GM23248 (cell line): Measurements from ENCODE around the gene CACNA1E. TPM values are rescaled to one million over a fixed set of nuclear protein-coding genes. Genes with fewer than 3 reads are reported as not detected.

Experiments
- DNase-seq: peaks from one replicate; pipeline ENCODE4 v3.0.0-alpha.2; 2015
- H2AFZ ChIP-seq: fragments of 200-600 bp; sonication (generic); 2 replicates; pipeline ENCODE4 v1.6.1; 2016; ENCODE audit warnings: antibody characterized with exemption
- H3F3A ChIP-seq: fragments of 200-600 bp; sonication (generic); 2 replicates; pipeline ENCODE4 v1.6.1; 2016; ENCODE audit warnings: mild to moderate bottlenecking, antibody characterized with exemption, mixed run types; ENCODE audit not compliant: insufficient read depth
- H3K27ac ChIP-seq: fragments of 200-600 bp; sonication (generic); 2 replicates; pipeline ENCODE4 v1.5.1; 2016; ENCODE audit warnings: mild to moderate bottlenecking
- H3K27me3 ChIP-seq: fragments of 200-600 bp; sonication (generic); replicated peaks from 2 replicates; pipeline ENCODE4 v1.6.1; 2016; ENCODE audit warnings: mild to moderate bottlenecking; ENCODE audit not compliant: insufficient read depth
- H3K36me3 ChIP-seq: fragments of 200-600 bp; sonication (generic); 2 replicates; pipeline ENCODE4 v1.6.1; 2016; ENCODE audit warnings: low read depth, mild to moderate bottlenecking
- H3K4me1 ChIP-seq: fragments of 200-600 bp; sonication (generic); 2 replicates; pipeline ENCODE4 v1.6.1; 2016; ENCODE audit warnings: mild to moderate bottlenecking; ENCODE audit not compliant: insufficient read depth
- H3K4me2 ChIP-seq: fragments of 200-600 bp; sonication (generic); one replicate; pipeline ENCODE4 v1.6.1; 2016; ENCODE audit warnings: mild to moderate bottlenecking; ENCODE audit not compliant: unreplicated experiment
- H3K4me3 ChIP-seq: fragments of 200-600 bp; sonication (generic); 2 replicates; pipeline ENCODE4 v1.5.1; 2016; ENCODE audit warnings: mild to moderate bottlenecking
- H3K79me2 ChIP-seq: fragments of 200-600 bp; sonication (generic); 2 replicates; pipeline ENCODE4 v1.6.1; 2016; ENCODE audit warnings: mild to moderate bottlenecking; ENCODE audit not compliant: insufficient read depth
- H3K9ac ChIP-seq: fragments of 200-600 bp; sonication (generic); 2 replicates; pipeline ENCODE4 v1.6.1; 2016; ENCODE audit warnings: mild to moderate bottlenecking
- H3K9me2 ChIP-seq: fragments of 200-600 bp; sonication (generic); 2 replicates; pipeline ENCODE4 v1.6.1; 2016; ENCODE audit warnings: mixed run types, mild to moderate bottlenecking, moderate library complexity; ENCODE audit not compliant: insufficient read depth
- H3K9me3 ChIP-seq: fragments of 200-600 bp; sonication (generic); one replicate; pipeline ENCODE4 v1.6.1; 2017; ENCODE audit warnings: low read depth
- H4K20me1 ChIP-seq: fragments of 200-600 bp; sonication (generic); 2 replicates; pipeline ENCODE4 v1.6.0; 2016; ENCODE audit not compliant: insufficient read depth
- EZH2 ChIP-seq: fragments of 200-600 bp; sonication (generic); IDR thresholded peaks from 2 replicates; pipeline ENCODE4 v1.6.1; 2018; ENCODE audit warnings: antibody characterized with exemption, mild to moderate bottlenecking; ENCODE audit not compliant: insufficient read depth, poor library complexity, severe bottlenecking
- EZH2phosphoT487 ChIP-seq: fragments of 200-600 bp; sonication (generic); IDR thresholded peaks from 2 replicates; pipeline ENCODE4 v1.6.1; 2018; ENCODE audit warnings: antibody characterized with exemption, moderate library complexity, mild to moderate bottlenecking, low read depth; ENCODE audit not compliant: insufficient read depth
- WGBS, 2 experiments: methylation state at CpG; one replicate each; pipeline ENCODE4 v1.1.6; 2015 to 2017; ENCODE audit warnings: low lambda C conversion rate in 2 of 2, low coverage in 1 of 2; ENCODE audit errors: missing lambda C conversion rate in 2 of 2; 5-methylcytosine and 5-hydroxymethylcytosine counted together
- in situ Hi-C: fragments of 300-500 bp; cut with MboI; formaldehyde crosslinking; loops from 2 replicates; pipeline ENCODE4 v1.15.0; 2020
- polyA plus RNA-seq: library from polyadenylated mRNA; unstranded; fragments of >200 nt; fragmentation: Nextera tagmentation; extraction: Ambion mirVana; gene quantifications from 2 replicates; pipeline ENCODE4 v1.2.1, GENCODE V29; 2016
- total RNA-seq: library from RNA; depleted of rRNA; stranded (reverse); fragments of >200 nt; shearing (Covaris generic); gene quantifications from 2 replicates; pipeline ENCODE4 v1.2.3, GENCODE V29; 2014

Gene CACNA1E
- total and polyA plus RNA-seq, 2 experiments from 2014 or later = not detected

- Histone ChIP-seq H3K9ac (no peak overlapping the region), H3F3A (no peaks in the 10 kb centered on the region), H3K27ac (no peak overlapping the region), H3K9me2 (no peaks in the 10 kb centered on the region), H2AFZ (no peak overlapping the region), H3K4me2 (no peak overlapping the region), H3K79me2 (no peaks in the 10 kb centered on the region), H3K9me3 (no peaks in the 10 kb centered on the region), H3K4me1 (no peaks in the 10 kb centered on the region), H3K4me3 (no peak overlapping the region), H4K20me1 (no peaks in the 10 kb centered on the region), H3K27me3 (no peaks in the 10 kb centered on the region), H3K36me3 (no peaks in the 10 kb centered on the region)
- TF ChIP-seq EZH2phosphoT487 (no peak), EZH2 (no peak)
- WGBS, 2 experiments = 63 to 71% methylated on average over 23 to 31 of the region's 31 CpGs
- in situ Hi-C loops = no loop called here
- DNase-seq = no peak
Observed at GRCh38 chr1:181732218-181732990, 249.1 kb downstream of the CACNA1E start.

GRCh38 chr1:181733486-181733885, 250.2 kb downstream of the CACNA1E start:
- WGBS, 2 experiments = 54% methylated on average over 13 to 14 of the region's 14 CpGs
- in situ Hi-C loops = no loop called here

GRCh38 chr1:181737056-181737455, 253.7 kb downstream of the CACNA1E start:
- no peak for DNase-seq
- H4K20me1 ChIP-seq = no peaks in the 10 kb centered on the region
- H3K9me2 ChIP-seq = no peaks in the 10 kb centered on the region
- TF ChIP-seq EZH2 (no peak), EZH2phosphoT487 (no peak)
- H3K9me3 ChIP-seq = no peaks in the 10 kb centered on the region
- H3K36me3 ChIP-seq = no peaks in the 10 kb centered on the region
- 21 to 25% methylated on average over 5 of the region's 5 CpGs for WGBS, 2 experiments
- no peaks in the 10 kb centered on the region for H3K27me3 ChIP-seq
- H3K4me2 ChIP-seq = no peak overlapping the region
- H3K4me1 ChIP-seq = no peaks in the 10 kb centered on the region
- H3F3A ChIP-seq = no peaks in the 10 kb centered on the region
- no peak overlapping the region for H3K27ac ChIP-seq
- in situ Hi-C loops = no loop called here
- no peaks in the 10 kb centered on the region for H3K79me2 ChIP-seq
- H3K9ac ChIP-seq = no peak overlapping the region
- no peak overlapping the region for H3K4me3 ChIP-seq
- no peak overlapping the region for H2AFZ ChIP-seq

More at GRCh38 chr1:181733486-181733885, 250.2 kb downstream of the CACNA1E start:
- Histone ChIP-seq H3K27me3 (no peaks in the 10 kb centered on the region), H3F3A (no peaks in the 10 kb centered on the region), H2AFZ (no peak overlapping the region), H3K27ac (no peak overlapping the region), H4K20me1 (no peaks in the 10 kb centered on the region), H3K36me3 (no peaks in the 10 kb centered on the region), H3K79me2 (no peaks in the 10 kb centered on the region), H3K4me2 (no peak overlapping the region), H3K9ac (no peak overlapping the region), H3K9me2 (no peaks in the 10 kb centered on the region), H3K4me3 (no peak overlapping the region), H3K9me3 (no peaks in the 10 kb centered on the region), H3K4me1 (no peaks in the 10 kb centered on the region)
- no peak for DNase-seq
- TF ChIP-seq EZH2 (no peak), EZH2phosphoT487 (no peak)

GRCh38 chr1:181739214-181739613, 255.9 kb downstream of the CACNA1E start:
- H3F3A ChIP-seq = no peaks in the 10 kb centered on the region
- WGBS, 2 experiments = 19 to 23% methylated on average over 9 of the region's 9 CpGs
- DNase-seq = no peak
- no peaks in the 10 kb centered on the region for H3K79me2 ChIP-seq
- no peaks in the 10 kb centered on the region for H3K36me3 ChIP-seq
- H2AFZ ChIP-seq = no peak overlapping the region
- H3K4me3 ChIP-seq = no peak overlapping the region
- no peak for TF ChIP-seq EZH2
- no peak for TF ChIP-seq EZH2phosphoT487
- in situ Hi-C loops = no loop called here
- no peaks in the 10 kb centered on the region for H4K20me1 ChIP-seq
- H3K9me2 ChIP-seq = no peaks in the 10 kb centered on the region
- no peaks in the 10 kb centered on the region for H3K27me3 ChIP-seq
- H3K4me2 ChIP-seq = no peak overlapping the region
- no peaks in the 10 kb centered on the region for H3K4me1 ChIP-seq
- H3K9ac ChIP-seq = no peak overlapping the region
- no peaks in the 10 kb centered on the region for H3K9me3 ChIP-seq
- H3K27ac ChIP-seq = no peak overlapping the region
